Upper lobe of right lung (tissue), 1 donor: ENCODE data around the gene ADAMTS5. TPM values are rescaled to one million over a fixed set of nuclear protein-coding genes. Genes with fewer than 3 reads are reported as not detected.

Experiments
- ATAC-seq: fragments of 200-7000 bp; cut with Tn5 transposase; one replicate; pipeline ENCODE4 v1.9.1; 2020; ENCODE audit warnings: mild to moderate bottlenecking, moderate library complexity
- DNase-seq: peaks from one replicate; pipeline ENCODE4 v3.0.0-alpha.2; 2020
- H3K27ac ChIP-seq: fragments of 200-600 bp; one replicate; pipeline ENCODE4 v1.8.0; 2022
- H3K27me3 ChIP-seq: fragments of 200-600 bp; one replicate; pipeline ENCODE4 v1.8.0; 2022; ENCODE audit warnings: mild to moderate bottlenecking
- H3K36me3 ChIP-seq: fragments of 200-600 bp; one replicate; pipeline ENCODE4 v1.8.0; 2022
- H3K4me1 ChIP-seq: fragments of 200-600 bp; one replicate; pipeline ENCODE4 v1.8.0; 2022
- H3K4me3 ChIP-seq: fragments of 200-600 bp; one replicate; pipeline ENCODE4 v1.8.0; 2022; ENCODE audit warnings: mild to moderate bottlenecking
- H3K9me3 ChIP-seq: fragments of 200-600 bp; one replicate; pipeline ENCODE4 v1.8.0; 2022
- intact Hi-C: fragments of 100-400 bp; cut with DNase I; formaldehyde crosslinking; loops from one replicate; pipeline ENCODE4 v1.11.0; 2022
- total RNA-seq: library from RNA; stranded (reverse); fragmentation: NEBNext Ultra II Directional; extraction: Animal tissue kit (Norgen Biotek cat#: 25700); gene quantifications from one replicate; pipeline ENCODE4 v1.2.1, GENCODE V29; 2021
- TF ChIP-seq, protein P1 (sequence below): fragments of 200-600 bp; IDR thresholded peaks from one replicate; pipeline ENCODE4 v1.8.0; 2022; ENCODE audit warnings: antibody characterized with exemption
- donor health status: DM: no; HTN: yes; CAD: no; lungs with severe emphysema.

The ADAMTS5 gene
- total RNA-seq, 1 donor from 2014 or later: 3.2 TPM

- Histone ChIP-seq H3K4me1 (no peaks in the 10 kb centered on the region), H3K27me3 (no peaks in the 10 kb centered on the region)
- intact Hi-C loops: no loop called here
These were observed 79.6 kb downstream of the ADAMTS5 start for GRCh38 chr21:26887251-26887650.

DNA sequence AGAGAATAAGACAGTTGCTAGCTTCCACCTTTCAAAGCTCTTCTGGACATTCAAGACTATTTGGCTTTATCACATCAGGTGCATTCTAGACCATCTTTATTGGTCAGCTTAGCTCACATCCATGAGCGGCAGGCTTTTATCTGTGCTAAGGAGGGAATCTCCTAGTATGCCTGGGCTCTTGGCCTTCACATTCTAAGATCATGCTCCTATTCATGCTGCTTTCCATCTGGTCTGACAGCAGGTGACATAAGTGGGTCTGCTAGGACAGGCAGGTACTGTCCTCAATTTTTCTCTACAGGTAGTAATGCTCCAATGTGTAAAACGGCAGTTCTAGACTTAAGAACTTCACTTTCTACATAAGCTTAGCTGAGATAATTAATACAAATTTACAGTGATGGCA is 82.5 kb downstream of the ADAMTS5 start:
- no peaks in the 10 kb centered on the region for H3K27me3 ChIP-seq
- TF ChIP-seq, protein P1, sequence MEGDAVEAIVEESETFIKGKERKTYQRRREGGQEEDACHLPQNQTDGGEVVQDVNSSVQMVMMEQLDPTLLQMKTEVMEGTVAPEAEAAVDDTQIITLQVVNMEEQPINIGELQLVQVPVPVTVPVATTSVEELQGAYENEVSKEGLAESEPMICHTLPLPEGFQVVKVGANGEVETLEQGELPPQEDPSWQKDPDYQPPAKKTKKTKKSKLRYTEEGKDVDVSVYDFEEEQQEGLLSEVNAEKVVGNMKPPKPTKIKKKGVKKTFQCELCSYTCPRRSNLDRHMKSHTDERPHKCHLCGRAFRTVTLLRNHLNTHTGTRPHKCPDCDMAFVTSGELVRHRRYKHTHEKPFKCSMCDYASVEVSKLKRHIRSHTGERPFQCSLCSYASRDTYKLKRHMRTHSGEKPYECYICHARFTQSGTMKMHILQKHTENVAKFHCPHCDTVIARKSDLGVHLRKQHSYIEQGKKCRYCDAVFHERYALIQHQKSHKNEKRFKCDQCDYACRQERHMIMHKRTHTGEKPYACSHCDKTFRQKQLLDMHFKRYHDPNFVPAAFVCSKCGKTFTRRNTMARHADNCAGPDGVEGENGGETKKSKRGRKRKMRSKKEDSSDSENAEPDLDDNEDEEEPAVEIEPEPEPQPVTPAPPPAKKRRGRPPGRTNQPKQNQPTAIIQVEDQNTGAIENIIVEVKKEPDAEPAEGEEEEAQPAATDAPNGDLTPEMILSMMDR: no peak
- no peak overlapping the region for H3K27ac ChIP-seq
- no peaks in the 10 kb centered on the region for H3K9me3 ChIP-seq
- no peak for ATAC-seq
- no peaks in the 10 kb centered on the region for H3K4me1 ChIP-seq
- H3K36me3 ChIP-seq: no peaks in the 10 kb centered on the region
- DNase-seq: no peak
- intact Hi-C loops: no loop called here
- no peak overlapping the region for H3K4me3 ChIP-seq

More at GRCh38 chr21:26887251-26887650, 79.6 kb downstream of the ADAMTS5 start:
- no peak overlapping the region for H3K4me3 ChIP-seq
- H3K9me3 ChIP-seq: no peaks in the 10 kb centered on the region
- TF ChIP-seq, protein P1: no peak
- H3K27ac ChIP-seq: no peak overlapping the region
- H3K36me3 ChIP-seq: no peaks in the 10 kb centered on the region
- peak; percentile 56 for ATAC-seq
- no peak for DNase-seq

GRCh38 chr21:26883768-26884167 is 83.1 kb downstream of the ADAMTS5 start:
- Histone ChIP-seq H3K9me3 (no peaks in the 10 kb centered on the region), H3K4me3 (no peak overlapping the region), H3K27me3 (no peaks in the 10 kb centered on the region), H3K4me1 (no peaks in the 10 kb centered on the region), H3K27ac (no peak overlapping the region), H3K36me3 (no peaks in the 10 kb centered on the region)
- DNase-seq (no peak), ATAC-seq (no peak)
- intact Hi-C loops: no loop called here
- TF ChIP-seq, protein P1: no peak

DNA sequence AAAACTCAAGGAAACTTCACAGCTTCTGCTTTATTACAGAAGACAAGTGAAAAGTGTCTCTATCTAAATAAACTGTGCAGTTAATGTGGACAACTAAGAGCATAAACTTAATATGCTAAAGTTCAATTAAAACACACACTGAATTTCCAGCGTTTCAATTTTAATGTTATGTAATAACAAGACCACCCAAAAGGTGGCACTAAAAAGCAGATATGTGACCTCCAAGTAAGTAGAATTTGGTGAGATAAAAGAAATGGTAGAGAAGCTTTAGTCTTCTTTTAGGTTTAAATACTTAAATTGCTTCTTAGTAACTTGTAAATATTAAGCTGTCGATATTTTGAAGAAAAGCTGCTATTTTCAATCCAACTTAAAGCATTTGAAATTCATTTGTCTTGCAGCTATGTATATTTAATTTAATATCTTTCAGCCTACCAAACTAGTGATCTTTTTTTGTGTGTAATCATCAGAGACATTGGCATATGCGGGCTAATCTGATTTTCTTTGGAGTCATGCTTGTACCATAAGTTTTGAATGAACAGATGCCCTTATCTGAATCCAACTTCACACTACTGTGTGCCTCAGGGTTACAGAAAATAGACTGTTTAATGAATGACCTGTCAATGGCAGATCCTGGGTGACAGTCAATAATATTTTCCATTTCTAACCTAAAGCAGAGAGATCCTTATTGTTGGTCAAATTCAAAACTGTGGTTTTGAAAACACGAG is 85.2 kb downstream of the ADAMTS5 start:
- no peaks in the 10 kb centered on the region for H3K36me3 ChIP-seq
- DNase-seq: no peak
- H3K27me3 ChIP-seq: no peaks in the 10 kb centered on the region
- ATAC-seq: no peak
- intact Hi-C loops: no loop called here
- no peak overlapping the region for H3K4me3 ChIP-seq
- no peaks in the 10 kb centered on the region for H3K9me3 ChIP-seq
- TF ChIP-seq, protein P1: peak; percentile 44
- H3K27ac ChIP-seq: no peak overlapping the region
- H3K4me1 ChIP-seq: no peaks in the 10 kb centered on the region

GRCh38 chr21:26877018-26877417 is 89.9 kb downstream of the ADAMTS5 start:
- no peak overlapping the region for H3K27ac ChIP-seq
- no peak for ATAC-seq
- TF ChIP-seq, protein P1: no peak
- H3K36me3 ChIP-seq: no peaks in the 10 kb centered on the region
- intact Hi-C loops: no loop called here
- H3K9me3 ChIP-seq: no peaks in the 10 kb centered on the region
- H3K4me3 ChIP-seq: no peak overlapping the region
- no peaks in the 10 kb centered on the region for H3K4me1 ChIP-seq
- no peak for DNase-seq
- H3K27me3 ChIP-seq: no peaks in the 10 kb centered on the region
